K562 (cell line): Measurements from ENCODE around the gene ORMDL3.

Source experiments
- CTCF ChIP-seq, 3 experiments: IDR thresholded peaks in 2 of 3; conservative IDR thresholded peaks in 1 of 3; 2 replicates each; pipeline ENCODE4 v1.5.1; 2011 to 2012; ENCODE audit warnings: low read length in 3 of 3, mild to moderate bottlenecking in 3 of 3, control low read depth in 2 of 3, improper control_type of control experiment in 1 of 3, inconsistent platforms in 1 of 3, low read depth in 1 of 3, mixed read lengths in 1 of 3, moderate library complexity in 1 of 3; ENCODE audit not compliant: insufficient read depth in 2 of 3
- EP300 ChIP-seq: IDR thresholded peaks from 2 replicates; pipeline ENCODE4 v1.6.1; 2012; ENCODE audit warnings: low read length, improper control_type of control experiment
- FOS ChIP-seq: IDR thresholded peaks from 3 replicates; pipeline ENCODE4 v1.6.1; 2011; ENCODE audit not compliant: insufficient read length; ENCODE audit errors: extremely low read depth
- SAFB2 ChIP-seq: fragments of 200-400 bp; formaldehyde crosslinking; IDR thresholded peaks from 2 replicates; pipeline ENCODE4 v1.6.1; 2018; ENCODE audit warnings: borderline replicate concordance, low read length, low read depth, moderate library complexity; ENCODE audit not compliant: severe bottlenecking
- SMARCB1 ChIP-seq: IDR thresholded peaks from 2 replicates; pipeline ENCODE4 v1.6.1; 2011; ENCODE audit warnings: improper control_type of control experiment, low read depth; ENCODE audit not compliant: insufficient read length
- SRF ChIP-seq, 2 experiments: fragments of 250-450, 450-650 bp in 1 of 2; sonication (Bioruptor Pico) in 1 of 2; sonication (generic) in 1 of 2; formaldehyde crosslinking; IDR thresholded peaks; 2 replicates each; pipeline versions ENCODE4 v1.5.0 to v1.5.1; 2020 to 2022; ENCODE audit warnings: mild to moderate bottlenecking in 1 of 2, missing genetic modification reagents in 1 of 2
- U2AF2 ChIP-seq: fragments of 200-400 bp; formaldehyde crosslinking; optimal IDR thresholded peaks from 2 replicates; pipeline ENCODE3; 2017; ENCODE audit warnings: low read depth, mild to moderate bottlenecking, low read length
- ZBED1 ChIP-seq: IDR thresholded peaks from 2 replicates; pipeline ENCODE4 v1.6.1; 2014
- ZFP36 ChIP-seq: fragments of 150-350 bp; IDR thresholded peaks from 2 replicates; pipeline ENCODE4 v1.6.1; 2018; ENCODE audit warnings: low read length, low read depth; ENCODE audit not compliant: partially characterized antibody
- ZNF316 ChIP-seq: fragments of 450-650 bp; IDR thresholded peaks from 2 replicates; pipeline ENCODE4 v1.6.1; 2016

DNA sequence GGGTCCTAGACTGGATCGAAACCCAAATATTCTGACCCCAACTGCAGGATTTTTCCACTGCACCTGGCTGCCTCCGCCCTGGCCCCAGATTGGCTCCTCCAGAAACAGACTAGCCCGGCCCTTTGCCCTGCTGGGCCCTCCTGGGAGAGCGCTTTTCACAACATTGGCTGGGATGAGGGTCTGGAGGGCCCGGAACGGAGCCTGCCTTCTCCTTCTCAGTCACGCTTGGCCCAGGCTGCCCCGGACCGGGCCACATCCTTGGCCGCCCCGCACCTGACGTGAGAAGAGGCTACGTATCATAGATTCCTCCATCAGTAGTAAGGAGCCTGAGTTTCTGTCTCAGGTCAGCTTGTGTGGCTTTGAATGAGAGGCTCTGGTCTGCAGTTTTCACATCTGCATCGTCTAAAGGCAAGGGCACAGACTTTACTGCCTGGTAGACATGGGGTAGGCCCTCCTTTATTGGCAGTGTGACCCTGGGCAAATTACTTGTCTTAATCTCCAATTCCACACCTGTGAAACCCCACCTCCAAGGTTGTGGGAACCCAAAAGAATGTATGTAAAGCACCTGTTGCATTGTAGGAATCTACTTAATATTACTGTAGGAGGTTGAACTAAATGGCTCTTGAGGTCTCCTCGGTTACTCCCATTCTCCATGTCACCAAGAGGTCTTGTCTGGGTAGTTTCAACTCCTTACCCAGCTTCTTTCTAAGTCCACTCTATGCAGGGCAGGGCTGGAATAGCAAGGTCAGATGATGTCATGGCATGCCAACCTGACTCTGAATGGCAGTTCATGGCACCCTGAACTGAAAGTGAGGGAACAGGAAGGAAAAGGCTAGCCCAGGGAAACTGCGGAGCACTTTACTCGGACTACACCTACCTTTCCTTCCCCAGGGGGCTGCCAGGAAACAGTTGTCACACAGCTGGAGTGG, 792 bp upstream of the ORMDL3 start:
- no peak for TF ChIP-seq FOS
- no peak for TF ChIP-seq ZNF316
- no peak for TF ChIP-seq ZFP36
- TF ChIP-seq CTCF (IDR thresholded peaks at IDR 0.05 in 2 of 3, conservative IDR thresholded peaks at IDR 0.05 in 1 of 3; ENCODE audit: insufficient read depth in 2 of 3, low read depth in 1 of 3, low read length in 3 of 3) = no peak
- TF ChIP-seq SAFB2 = no peak
- no peak for TF ChIP-seq EP300
- TF ChIP-seq U2AF2 = no peak
- no peak for TF ChIP-seq SRF (CRISPR knock-in tag; IDR thresholded peaks at IDR 0.05)
- no peak for TF ChIP-seq SMARCB1
- no peak for TF ChIP-seq ZBED1
